Right atrium auricular region (tissue), 2 donors: ENCODE results near the gene LACTB. TPM values are rescaled to one million over a fixed set of nuclear protein-coding genes. Genes with fewer than 3 reads are reported as not detected.

ENCODE experiments used
- DNase-seq: peaks from one replicate; pipeline ENCODE4 v3.0.0-alpha.2; 2019; ENCODE audit warnings: low spot score
- H3K27ac ChIP-seq, 2 donors: fragments of 200-600 bp; sonication (generic); 1 replicate in 1 of 2; 2 replicates in 1 of 2; pipeline ENCODE4 v1.5.1; 2016 to 2019
- H3K27me3 ChIP-seq, 2 donors: fragments of 200-600 bp; sonication (generic); one replicate each; pipeline versions ENCODE4 v1.5.1 to v1.6.0; 2017 to 2019
- H3K36me3 ChIP-seq: fragments of 200-600 bp; sonication (generic); one replicate; pipeline ENCODE4 v1.5.1; 2016
- H3K4me1 ChIP-seq, 2 donors: fragments of 200-600 bp; sonication (generic); one replicate each; pipeline versions ENCODE4 v1.5.1 to v1.6.0; 2017 to 2019
- H3K4me3 ChIP-seq, 2 donors: fragments of 200-600 bp; sonication (generic); 1 replicate in 1 of 2; 2 replicates in 1 of 2; pipeline ENCODE4 v1.5.1; 2017 to 2019; ENCODE audit warnings: mild to moderate bottlenecking in 1 of 2, moderate library complexity in 1 of 2
- H3K9me3 ChIP-seq, 2 donors: fragments of 200-600 bp; sonication (generic); one replicate each; pipeline ENCODE4 v1.5.1; 2019
- CTCF ChIP-seq, 2 donors: fragments of 200-600 bp; sonication (generic); IDR thresholded peaks; one replicate each; pipeline ENCODE4 v1.5.1; 2019; ENCODE audit warnings: antibody characterized with exemption in 2 of 2
- total RNA-seq, 2 donors: library from RNA; depleted of rRNA; stranded (reverse); fragments of >200 nt; gene quantifications; one replicate each; pipeline ENCODE4 v1.1.0, GENCODE V29; 2016

Gene LACTB
- 10 to 100 TPM; 10.6 to 20.5 TPM for total RNA-seq

- peaks cover 0 to 4% of the 10 kb centered on the region in 2 donors for H3K4me1 ChIP-seq
- no peaks in the 10 kb centered on the region for H3K9me3 ChIP-seq
- no peak for TF ChIP-seq CTCF (IDR thresholded peaks at IDR 0.05)
- H3K36me3 ChIP-seq: peaks cover 5% of the 10 kb centered on the region
- no peaks in the 10 kb centered on the region for H3K27me3 ChIP-seq
- peak; percentile 87 for DNase-seq
- peak within 1 kb of the TSS; percentile 82 to 98 for H3K4me3 ChIP-seq
- H3K27ac ChIP-seq: peak within 1 kb of the TSS; percentile 93 to 95
These were observed at the start of gene LACTB for GRCh38 chr15:63121382-63122001. Gene LACTB, plus strand, starts transcription at chr15:63121861. Its CDS starts 11 bp downstream, at chr15:63121872.

- Histone ChIP-seq H3K36me3 (peaks cover 34% of the 10 kb centered on the region), H3K4me1 (peaks cover 0 to 28% of the 10 kb centered on the region in 2 donors)
- TF ChIP-seq CTCF (IDR thresholded peaks at IDR 0.05): no peak
These were observed 49.5 kb upstream of the LACTB start for GRCh38 chr15:63072023-63072650.

GRCh38 chr15:63072809-63073277, 48.8 kb upstream of the LACTB start:
- H3K27ac ChIP-seq: no peak overlapping the region
- TF ChIP-seq CTCF (IDR thresholded peaks at IDR 0.05): no peak

More at GRCh38 chr15:63072023-63072650, 49.5 kb upstream of the LACTB start:
- Histone ChIP-seq H3K4me3 (no peak overlapping the region), H3K9me3 (no peaks in the 10 kb centered on the region), H3K27ac (no peak overlapping the region), H3K27me3 (no peaks in the 10 kb centered on the region)
- DNase-seq: no peak

GRCh38 chr15:63073497-63074172, 48.0 kb upstream of the LACTB start:
- Histone ChIP-seq H3K27ac (no peak overlapping the region), H3K4me1 (peaks cover 0 to 16% of the 10 kb centered on the region in 2 donors), H3K36me3 (peaks cover 19% of the 10 kb centered on the region), H3K4me3 (no peak overlapping the region), H3K27me3 (no peaks in the 10 kb centered on the region), H3K9me3 (no peaks in the 10 kb centered on the region)
- no peak for TF ChIP-seq CTCF (IDR thresholded peaks at IDR 0.05)
- DNase-seq: no peak

More at GRCh38 chr15:63072809-63073277, 48.8 kb upstream of the LACTB start:
- Histone ChIP-seq H3K4me1 (peaks cover 0 to 21% of the 10 kb centered on the region in 2 donors), H3K36me3 (peaks cover 27% of the 10 kb centered on the region), H3K4me3 (no peak overlapping the region), H3K27me3 (no peaks in the 10 kb centered on the region), H3K9me3 (no peaks in the 10 kb centered on the region)
- no peak for DNase-seq

GRCh38 chr15:63075015-63075983, 46.4 kb upstream of the LACTB start:
- Histone ChIP-seq H3K4me1 (peaks cover 0 to 16% of the 10 kb centered on the region in 2 donors), H3K36me3 (peaks cover 10% of the 10 kb centered on the region), H3K27ac (no peak overlapping the region), H3K27me3 (no peaks in the 10 kb centered on the region), H3K9me3 (no peaks in the 10 kb centered on the region), H3K4me3 (no peak overlapping the region)
- TF ChIP-seq CTCF (IDR thresholded peaks at IDR 0.05): no peak
- no peak for DNase-seq
